Nephron progenitor cell (in vitro differentiated cells): Measurements from ENCODE around the gene EWSR1.

Experiments
- DNase-seq: peaks from one replicate; pipeline ENCODE4 v3.0.0; 2021
- H3K27ac Mint-ChIP-seq: 2 replicates; pipeline ENCODE4 v1.8.0; 2021; ENCODE audit warnings: mild to moderate bottlenecking, moderate library complexity, mixed read lengths
- H3K27me3 Mint-ChIP-seq: 2 replicates; pipeline ENCODE4 v1.8.0; 2021; ENCODE audit warnings: mild to moderate bottlenecking, low read depth, mixed read lengths; ENCODE audit not compliant: poor library complexity
- H3K36me3 Mint-ChIP-seq: 2 replicates; pipeline ENCODE4 v1.8.0; 2021; ENCODE audit warnings: low read depth, mixed read lengths
- H3K4me1 Mint-ChIP-seq: 2 replicates; pipeline ENCODE4 v1.8.0; 2021; ENCODE audit warnings: mixed read lengths
- H3K4me3 Mint-ChIP-seq: 2 replicates; pipeline ENCODE4 v1.8.0; 2021; ENCODE audit warnings: mild to moderate bottlenecking, moderate library complexity, mixed read lengths
- H3K9me3 Mint-ChIP-seq: 2 replicates; pipeline ENCODE4 v1.8.0; 2021; ENCODE audit warnings: mild to moderate bottlenecking, moderate library complexity, mixed read lengths
- CTCF ChIP-seq: fragments of 200-600 bp; sonication (generic); IDR thresholded peaks from 2 replicates; pipeline ENCODE4 v1.5.0; 2021; ENCODE audit warnings: antibody characterized with exemption

Gene EWSR1

GRCh38 chr22:29260601-29261315, 7.3 kb upstream of the EWSR1 start:
- peaks cover 2% of the 10 kb centered on the region for H3K4me1 Mint-ChIP-seq
- H3K27me3 Mint-ChIP-seq, result no peaks in the 10 kb centered on the region
- no peak for DNase-seq
- peaks cover 9% of the 10 kb centered on the region for H3K36me3 Mint-ChIP-seq
- no peak for TF ChIP-seq CTCF
- H3K27ac Mint-ChIP-seq, result peak overlapping the region; percentile 80
- no peaks in the 10 kb centered on the region for H3K9me3 Mint-ChIP-seq
- no peak overlapping the region for H3K4me3 Mint-ChIP-seq

- peaks cover 22% of the 10 kb centered on the region for H3K4me1 Mint-ChIP-seq
- TF ChIP-seq CTCF, result no peak
- H3K9me3 Mint-ChIP-seq, result no peaks in the 10 kb centered on the region
- peaks cover 9% of the 10 kb centered on the region for H3K36me3 Mint-ChIP-seq
- H3K27ac Mint-ChIP-seq, result no peak overlapping the region
- DNase-seq, result no peak
- H3K27me3 Mint-ChIP-seq, result peaks cover 5% of the 10 kb centered on the region
- H3K4me3 Mint-ChIP-seq, result no peak overlapping the region
Observed at GRCh38 chr22:29263791-29264276, 4.2 kb upstream of the EWSR1 start.

- Mint-ChIP-seq H3K27ac (no peak overlapping the region), H3K27me3 (peaks cover 5% of the 10 kb centered on the region), H3K4me1 (peaks cover 37% of the 10 kb centered on the region), H3K4me3 (no peak overlapping the region), H3K9me3 (no peaks in the 10 kb centered on the region), H3K36me3 (peaks cover 20% of the 10 kb centered on the region)
- no peak for DNase-seq
- TF ChIP-seq CTCF, result no peak
Observed at GRCh38 chr22:29265305-29265704, 2.8 kb upstream of the EWSR1 start.

DNA sequence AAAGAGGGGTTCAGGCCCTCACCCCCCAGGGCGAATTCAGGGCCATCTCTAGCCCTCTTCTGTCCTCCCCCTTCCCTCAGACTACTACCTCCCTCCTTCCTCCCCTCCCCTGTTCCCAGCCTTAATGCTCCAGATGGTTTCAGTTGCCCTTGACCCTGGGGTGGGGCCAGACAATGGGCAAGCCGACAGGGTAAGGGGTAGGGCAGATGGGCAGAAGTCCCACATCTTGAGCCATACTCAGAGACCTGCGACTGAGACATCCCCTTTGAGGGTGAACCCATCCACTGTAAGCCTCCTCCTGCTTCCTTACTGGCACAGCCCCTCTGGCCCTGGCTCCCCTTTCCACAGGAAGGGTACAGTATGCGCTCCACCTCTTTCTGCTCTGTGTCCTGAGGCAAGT, 2.1 kb upstream of the EWSR1 start:
- peaks cover 24% of the 10 kb centered on the region for H3K36me3 Mint-ChIP-seq
- H3K9me3 Mint-ChIP-seq, result no peaks in the 10 kb centered on the region
- H3K4me3 Mint-ChIP-seq, result peak overlapping the region; percentile 96
- H3K4me1 Mint-ChIP-seq, result peaks cover 43% of the 10 kb centered on the region
- H3K27ac Mint-ChIP-seq, result peak overlapping the region; percentile 77
- DNase-seq, result no peak
- no peak for TF ChIP-seq CTCF
- H3K27me3 Mint-ChIP-seq, result peaks cover 5% of the 10 kb centered on the region

- peaks cover 30% of the 10 kb centered on the region for H3K36me3 Mint-ChIP-seq
- H3K9me3 Mint-ChIP-seq, result no peaks in the 10 kb centered on the region
- peaks cover 52% of the 10 kb centered on the region for H3K4me1 Mint-ChIP-seq
- TF ChIP-seq CTCF, result no peak
- peak overlapping the region; percentile 77 for H3K27ac Mint-ChIP-seq
- peaks cover 5% of the 10 kb centered on the region for H3K27me3 Mint-ChIP-seq
- H3K4me3 Mint-ChIP-seq, result peak overlapping the region; percentile 96
- peak; percentile 23 for DNase-seq
Observed at GRCh38 chr22:29266564-29267461, 1.3 kb upstream of the EWSR1 start.
